H9 (cell line): ENCODE measurements around the gene PEX14. TPM values are rescaled to one million over a fixed set of nuclear protein-coding genes. Genes with fewer than 3 reads are reported as not detected.

Source experiments
- DNase-seq: peaks from one replicate; pipeline ENCODE4 v3.0.0-alpha.2; 2017
- H2AFZ ChIP-seq: one replicate; pipeline ENCODE4 v1.6.1; 2013; ENCODE audit warnings: mild to moderate bottlenecking, low read length, control low read depth, moderate library complexity
- H2AK5ac ChIP-seq: 2 replicates; pipeline ENCODE4 v1.6.1; 2013; ENCODE audit warnings: low read length, control low read depth, mixed read lengths; ENCODE audit not compliant: insufficient read length
- H2BK120ac ChIP-seq: one replicate; pipeline ENCODE4 v1.6.1; 2013; ENCODE audit warnings: low read depth, mild to moderate bottlenecking, low read length, control low read depth, inconsistent platforms; ENCODE audit not compliant: poor library complexity, severe bottlenecking
- H2BK12ac ChIP-seq: 2 replicates; pipeline ENCODE4 v1.6.1; 2013; ENCODE audit warnings: low read length, control low read depth, mixed read lengths, low read depth; ENCODE audit not compliant: insufficient read length
- H2BK15ac ChIP-seq: 2 replicates; pipeline ENCODE4 v1.6.1; 2013; ENCODE audit warnings: low read depth, low read length, control low read depth
- H2BK20ac ChIP-seq: one replicate; pipeline ENCODE4 v1.6.1; 2013; ENCODE audit warnings: low read depth, mild to moderate bottlenecking, low read length, control low read depth, inconsistent platforms; ENCODE audit not compliant: poor library complexity, severe bottlenecking
- H2BK5ac ChIP-seq: 2 replicates; pipeline ENCODE4 v1.6.1; 2013; ENCODE audit warnings: low read length, control low read depth, mixed read lengths; ENCODE audit not compliant: insufficient read length
- H3K14ac ChIP-seq: 2 replicates; pipeline ENCODE4 v1.6.1; 2013; ENCODE audit warnings: low read length, control low read depth; ENCODE audit not compliant: insufficient read depth
- H3K18ac ChIP-seq: 2 replicates; pipeline ENCODE4 v1.6.1; 2013; ENCODE audit warnings: low read depth, mild to moderate bottlenecking, mixed read lengths, low read length, control low read depth; ENCODE audit not compliant: insufficient read length
- H3K23ac ChIP-seq: 2 replicates; pipeline ENCODE4 v1.6.1; 2013; ENCODE audit warnings: low read length, control low read depth, mixed read lengths, low read depth; ENCODE audit not compliant: insufficient read length
- H3K23me2 ChIP-seq: 2 replicates; pipeline ENCODE4 v1.6.1; 2013; ENCODE audit warnings: low read depth, mild to moderate bottlenecking, mixed read lengths, low read length, control low read depth; ENCODE audit not compliant: insufficient read length, poor library complexity, severe bottlenecking
- H3K27ac ChIP-seq: 2 replicates; pipeline ENCODE4 v1.5.1; 2013; ENCODE audit warnings: low read length, control low read depth, mixed read lengths, low read depth; ENCODE audit not compliant: insufficient read length
- H3K27me3 ChIP-seq: 2 replicates; pipeline ENCODE4 v1.6.1; 2013; ENCODE audit warnings: low read length, control low read depth, inconsistent platforms; ENCODE audit not compliant: insufficient read depth
- H3K4ac ChIP-seq: 2 replicates; pipeline ENCODE4 v1.6.1; 2013; ENCODE audit warnings: low read depth, mild to moderate bottlenecking, control low read depth, inconsistent platforms, low read length, moderate library complexity
- H3K4me1 ChIP-seq: 2 replicates; pipeline ENCODE4 v1.6.1; 2013; ENCODE audit warnings: low read length, control low read depth, inconsistent platforms; ENCODE audit not compliant: insufficient read depth
- H3K4me2 ChIP-seq: 2 replicates; pipeline ENCODE4 v1.6.1; 2013; ENCODE audit warnings: low read length, control low read depth, mixed read lengths; ENCODE audit not compliant: insufficient read length, insufficient read depth
- H3K56ac ChIP-seq: 2 replicates; pipeline ENCODE4 v1.6.1; 2013; ENCODE audit warnings: low read depth, mild to moderate bottlenecking, mixed read lengths, low read length, control low read depth; ENCODE audit not compliant: insufficient read length
- H3K79me1 ChIP-seq: 2 replicates; pipeline ENCODE4 v1.6.1; 2013; ENCODE audit warnings: low read depth, mild to moderate bottlenecking, moderate library complexity, low read length, control low read depth, inconsistent platforms; ENCODE audit not compliant: insufficient read depth, poor library complexity, severe bottlenecking
- H3K79me2 ChIP-seq: 2 replicates; pipeline ENCODE4 v1.6.1; 2013; ENCODE audit warnings: low read length, control low read depth, inconsistent platforms; ENCODE audit not compliant: insufficient read depth
- H3K9ac ChIP-seq: 2 replicates; pipeline ENCODE4 v1.6.1; 2013; ENCODE audit warnings: low read length, control low read depth, mixed read lengths; ENCODE audit not compliant: insufficient read length; ENCODE audit errors: extremely low read depth
- H3K9me3 ChIP-seq: one replicate; pipeline ENCODE4 v1.6.1; 2013; ENCODE audit warnings: low read depth, low read length, inconsistent platforms; ENCODE audit not compliant: control insufficient read depth
- H3T11ph ChIP-seq: one replicate; pipeline ENCODE4 v1.6.1; 2013; ENCODE audit warnings: mild to moderate bottlenecking, low read length, control low read depth, inconsistent platforms
- H4K20me1 ChIP-seq: one replicate; pipeline ENCODE4 v1.6.1; 2013; ENCODE audit not compliant: control insufficient read depth, insufficient read length, insufficient read depth
- H4K5ac ChIP-seq: 2 replicates; pipeline ENCODE4 v1.6.1; 2013; ENCODE audit warnings: low read depth, mild to moderate bottlenecking, mixed read lengths, low read length, control low read depth; ENCODE audit not compliant: insufficient read length
- H4K8ac ChIP-seq: replicated peaks from 2 replicates; pipeline ENCODE4 v1.6.1; 2013; ENCODE audit warnings: low read length, control low read depth, mixed read lengths, low read depth; ENCODE audit not compliant: insufficient read length
- H4K91ac ChIP-seq: 2 replicates; pipeline ENCODE4 v1.6.1; 2013; ENCODE audit warnings: low read depth, mild to moderate bottlenecking, moderate library complexity, mixed read lengths, low read length, control low read depth; ENCODE audit not compliant: insufficient read length
- H3K27ac Mint-ChIP-seq, 3 experiments: 2 replicates in 2 of 3; 3 replicates in 1 of 3; pipeline ENCODE4 v1.8.0; 2020 to 2021; ENCODE audit warnings: mixed read lengths in 3 of 3, mild to moderate bottlenecking in 1 of 3, moderate library complexity in 1 of 3
- H3K27me3 Mint-ChIP-seq: 2 replicates; pipeline ENCODE4 v1.8.0; 2021; ENCODE audit warnings: low read depth, mild to moderate bottlenecking, moderate library complexity, mixed read lengths
- H3K36me3 Mint-ChIP-seq, 3 experiments: 2 replicates in 2 of 3; 3 replicates in 1 of 3; pipeline ENCODE4 v1.8.0; 2020 to 2021; ENCODE audit warnings: low read depth in 3 of 3, mixed read lengths in 3 of 3; ENCODE audit not compliant: insufficient read depth in 1 of 3
- H3K4me1 Mint-ChIP-seq, 2 experiments: 2 replicates each; pipeline ENCODE4 v1.8.0; 2020; ENCODE audit warnings: mixed read lengths in 2 of 2
- H3K4me3 Mint-ChIP-seq, 2 experiments: 2 replicates in 1 of 2; 3 replicates in 1 of 2; pipeline ENCODE4 v1.8.0; 2020 to 2021; ENCODE audit warnings: mild to moderate bottlenecking in 2 of 2, mixed read lengths in 2 of 2, moderate library complexity in 1 of 2
- H3K9me3 Mint-ChIP-seq, 2 experiments: 2 replicates in 1 of 2; 3 replicates in 1 of 2; pipeline ENCODE4 v1.8.0; 2020; ENCODE audit warnings: mild to moderate bottlenecking in 2 of 2, mixed read lengths in 2 of 2, moderate library complexity in 1 of 2
- CTCF ChIP-seq: fragments of 200-600 bp; sonication (generic); conservative IDR thresholded peaks from 3 replicates; pipeline ENCODE4 v1.8.0; 2021; ENCODE audit warnings: antibody characterized with exemption, mild to moderate bottlenecking
- WGBS: extraction: QIAGEN DNeasy Blood & Tissue Kit; methylation state at CpG from one replicate; pipeline ENCODE4 v1.1.7; 2013; ENCODE audit warnings: missing lambda C conversion rate, low lambda C conversion rate, mixed read lengths; ENCODE audit not compliant: insufficient read length; ENCODE audit errors: extremely low coverage; 5-methylcytosine and 5-hydroxymethylcytosine counted together
- total RNA-seq: library from RNA; stranded (reverse); gene quantifications from 2 replicates; pipeline ENCODE4 v1.2.1, GENCODE V29; 2021

PEX14 gene
- total RNA-seq, 1 experiment from 2014 or later, result 23.9 TPM

DNA sequence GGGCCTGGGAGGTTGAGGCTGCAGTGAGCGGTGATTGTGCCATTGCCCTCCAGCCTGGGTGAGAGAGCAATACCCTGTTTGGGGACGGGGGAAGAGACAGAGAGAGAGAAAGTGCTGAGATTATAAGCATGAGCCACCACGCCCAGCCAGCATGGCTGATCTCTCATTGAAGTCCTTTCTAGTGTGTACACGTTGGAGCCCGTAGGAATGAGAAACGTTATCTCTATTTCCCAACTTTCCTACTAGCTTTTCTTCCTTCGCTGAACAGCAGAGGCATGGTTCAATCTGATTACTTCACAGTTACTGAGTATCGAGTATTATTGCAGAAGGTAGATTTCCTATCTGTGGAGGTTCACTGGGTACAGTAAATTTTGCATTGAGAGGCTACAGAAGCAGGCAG is 4.5 kb downstream of the PEX14 start:
- H3T11ph ChIP-seq, result no peak overlapping the region
- no peak overlapping the region for H2BK15ac ChIP-seq
- peaks cover 0 to 5% (median 0%) of the 10 kb centered on the region in 3 experiments; a peak in 3 of 7 replicates for H3K36me3 Mint-ChIP-seq
- H3K4ac ChIP-seq, result no peak overlapping the region
- H3K4me2 ChIP-seq, result no peak overlapping the region
- no peak for TF ChIP-seq CTCF
- no peak overlapping the region for H3K14ac ChIP-seq
- peaks cover 6% of the 10 kb centered on the region for H3K79me1 ChIP-seq
- no peaks in the 10 kb centered on the region for H3K27me3 Mint-ChIP-seq
- H2AFZ ChIP-seq, result no peak overlapping the region
- no peaks in the 10 kb centered on the region for H3K9me3 Mint-ChIP-seq
- H4K20me1 ChIP-seq, result no peaks in the 10 kb centered on the region
- H2BK120ac ChIP-seq, result no peak overlapping the region
- H3K9ac ChIP-seq, result no peak overlapping the region
- H2BK12ac ChIP-seq, result no peak overlapping the region
- H3K9me3 ChIP-seq, result no peaks in the 10 kb centered on the region
- DNase-seq, result no peak
- H3K27ac Mint-ChIP-seq, result 0 out of 7 replicates have a peak overlapping the region, but pooled peaks of 1 of the 3 experiments have one; percentile 47
- peaks cover 6% of the 10 kb centered on the region; the same call in 1 of the 2 replicates for H3K79me2 ChIP-seq
- H3K56ac ChIP-seq, result no peak overlapping the region
- peaks cover 12% of the 10 kb centered on the region in 2 experiments for H3K4me1 Mint-ChIP-seq
- no peak overlapping the region for H2BK5ac ChIP-seq
- no peak overlapping the region for H3K27ac ChIP-seq
- H4K5ac ChIP-seq, result no peak overlapping the region
- no peak overlapping the region for H2AK5ac ChIP-seq
- no peak overlapping the region for H4K91ac ChIP-seq
- H3K23ac ChIP-seq, result no peak overlapping the region
- H3K18ac ChIP-seq, result no peak overlapping the region
- H3K27me3 ChIP-seq, result no peaks in the 10 kb centered on the region
- no peaks in the 10 kb centered on the region; the same call in 1 of the 2 replicates for H3K4me1 ChIP-seq
- H3K4me3 Mint-ChIP-seq, result no peak overlapping the region
- H3K23me2 ChIP-seq, result peaks cover 6% of the 10 kb centered on the region
- no peak overlapping the region for H4K8ac ChIP-seq
- no peak overlapping the region for H2BK20ac ChIP-seq
- WGBS, result no CpG with 5 or more reads among the region's 8 CpGs
